WTC11 (cell line): ENCODE results near the gene SMIM20. TPM values are rescaled to one million over a fixed set of nuclear protein-coding genes. Genes with fewer than 3 reads are reported as not detected.

Experiments used
- ATAC-seq: fragments of 200-7000 bp; cut with Tn5 transposase; 2 replicates; pipeline ENCODE4 v1.10.0; 2021; ENCODE audit warnings: mild to moderate bottlenecking, moderate library complexity
- CTCF ChIA-PET: fragments of 300-600 bp; sonication (Branson Sonifier 250); formaldehyde crosslinking; loops from one replicate; lab custom pipeline; 2021; ENCODE audit warnings: antibody characterized with exemption; lab: Charles Lee
- POLR2A ChIA-PET: fragments of 350-600 bp; sonication (Branson Sonifier 250); formaldehyde crosslinking; loops from one replicate; lab custom pipeline; 2021; ENCODE audit warnings: antibody characterized with exemption; lab: Charles Lee
- DNase-seq: peaks from one replicate; pipeline ENCODE4 v3.0.0; 2021; ENCODE audit warnings: low spot score
- H3K27ac Mint-ChIP-seq: 2 replicates; pipeline ENCODE4 v1.8.0; 2021; ENCODE audit warnings: mixed read lengths
- H3K27me3 Mint-ChIP-seq: 2 replicates; pipeline ENCODE4 v1.8.0; 2021; ENCODE audit warnings: low read depth, mild to moderate bottlenecking, moderate library complexity, mixed read lengths
- H3K36me3 Mint-ChIP-seq: 2 replicates; pipeline ENCODE4 v1.8.0; 2021; ENCODE audit warnings: mixed read lengths
- H3K4me1 Mint-ChIP-seq: 2 replicates; pipeline ENCODE4 v1.8.0; 2022; ENCODE audit warnings: mixed read lengths
- H3K4me3 Mint-ChIP-seq: 2 replicates; pipeline ENCODE4 v1.8.0; 2021; ENCODE audit warnings: mild to moderate bottlenecking, moderate library complexity, mixed read lengths
- H3K9me3 Mint-ChIP-seq: 2 replicates; pipeline ENCODE4 v1.8.0; 2021; ENCODE audit warnings: mixed read lengths
- ATF1 ChIP-seq: sonication (generic); formaldehyde crosslinking; IDR thresholded peaks from 2 replicates; pipeline ENCODE4 v1.8.1; 2023; ENCODE audit warnings: mild to moderate bottlenecking, moderate library complexity, missing genetic modification reagents
- ATF2 ChIP-seq: sonication (generic); formaldehyde crosslinking; IDR thresholded peaks from 2 replicates; pipeline ENCODE4 v1.8.1; 2022; ENCODE audit warnings: low read depth, missing genetic modification reagents, borderline replicate concordance
- CREB1 ChIP-seq: sonication (generic); formaldehyde crosslinking; IDR thresholded peaks from 2 replicates; pipeline ENCODE4 v1.8.0; 2023; ENCODE audit warnings: mild to moderate bottlenecking, missing genetic modification reagents
- ELF4 ChIP-seq: sonication (generic); formaldehyde crosslinking; IDR thresholded peaks from 2 replicates; pipeline ENCODE4 v1.8.1; 2022; ENCODE audit warnings: low read depth, mild to moderate bottlenecking, moderate library complexity, missing genetic modification reagents
- KAT7 ChIP-seq: sonication (generic); formaldehyde crosslinking; IDR thresholded peaks from 2 replicates; pipeline ENCODE4 v1.8.1; 2023; ENCODE audit warnings: missing genetic modification reagents, mild to moderate bottlenecking, borderline replicate concordance
- NR2C2 ChIP-seq: sonication (generic); formaldehyde crosslinking; IDR thresholded peaks from 2 replicates; pipeline ENCODE4 v1.8.0; 2022; ENCODE audit warnings: mild to moderate bottlenecking, missing genetic modification reagents
- NR3C1 ChIP-seq: sonication (generic); formaldehyde crosslinking; conservative IDR thresholded peaks from 2 replicates; pipeline ENCODE4 v1.8.1; 2023; ENCODE audit warnings: low read depth, mild to moderate bottlenecking, missing genetic modification reagents
- TEAD1 ChIP-seq: sonication (generic); formaldehyde crosslinking; IDR thresholded peaks from 2 replicates; pipeline ENCODE4 v1.8.0; 2022; ENCODE audit warnings: mild to moderate bottlenecking, missing genetic modification reagents
- TP53 ChIP-seq: sonication (generic); formaldehyde crosslinking; IDR thresholded peaks from 2 replicates; pipeline ENCODE4 v1.8.1; 2023; ENCODE audit warnings: mild to moderate bottlenecking, missing genetic modification reagents
- ZMAT4 ChIP-seq: fragments of 250-450 bp; sonication (Bioruptor Pico); IDR thresholded peaks from 2 replicates; pipeline ENCODE4 v1.9.0; 2021; ENCODE audit warnings: mild to moderate bottlenecking
- ZNF416 ChIP-seq: fragments of 250-450 bp; sonication (Bioruptor Pico); IDR thresholded peaks from 2 replicates; pipeline ENCODE4 v1.9.0; 2021; ENCODE audit warnings: mild to moderate bottlenecking, inconsistent platforms
- ZNF512 ChIP-seq: sonication (generic); formaldehyde crosslinking; IDR thresholded peaks from 2 replicates; pipeline ENCODE4 v1.8.1; 2022; ENCODE audit warnings: missing genetic modification reagents, borderline replicate concordance
- ZNF532 ChIP-seq: fragments of 250-450 bp; sonication (Bioruptor Pico); IDR thresholded peaks from 2 replicates; pipeline ENCODE4 v1.9.0; 2021; ENCODE audit warnings: mild to moderate bottlenecking, borderline replicate concordance
- total RNA-seq: library from RNA; stranded (reverse); gene quantifications from 3 replicates; pipeline ENCODE4 v1.2.3, GENCODE V29; 2021
- TF ChIP-seq, protein P1 (sequence below): fragments of 250-450 bp; sonication (Bioruptor Pico); conservative IDR thresholded peaks from 2 replicates; pipeline ENCODE4 v1.9.0; 2021; ENCODE audit warnings: mild to moderate bottlenecking
- TF ChIP-seq, protein P2 (sequence below): sonication (generic); formaldehyde crosslinking; IDR thresholded peaks from 2 replicates; pipeline ENCODE4 v1.8.1; 2022; ENCODE audit warnings: mild to moderate bottlenecking, missing genetic modification reagents, moderate library complexity, borderline replicate concordance
- TF ChIP-seq, protein P3 (sequence below): sonication (generic); formaldehyde crosslinking; IDR thresholded peaks from 2 replicates; pipeline ENCODE4 v1.8.1; 2023; ENCODE audit warnings: mild to moderate bottlenecking, missing genetic modification reagents

SMIM20 gene
- total RNA-seq, 1 experiment from 2014 or later = 39.4 TPM

GRCh38 chr4:25867781-25868294, 46.2 kb upstream of the SMIM20 start:
- H3K4me3 Mint-ChIP-seq = no peak overlapping the region
- ChIA-PET CTCF (no interaction called here), POLR2A (no interaction called here)
- ATAC-seq (no peak), DNase-seq (no peak)
- H3K27me3 Mint-ChIP-seq = peaks cover 15% of the 10 kb centered on the region
- peaks cover 19% of the 10 kb centered on the region for H3K4me1 Mint-ChIP-seq
- H3K36me3 Mint-ChIP-seq = no peaks in the 10 kb centered on the region
- no peaks in the 10 kb centered on the region for H3K9me3 Mint-ChIP-seq
- no peak overlapping the region for H3K27ac Mint-ChIP-seq
- TF ChIP-seq, protein P1, sequence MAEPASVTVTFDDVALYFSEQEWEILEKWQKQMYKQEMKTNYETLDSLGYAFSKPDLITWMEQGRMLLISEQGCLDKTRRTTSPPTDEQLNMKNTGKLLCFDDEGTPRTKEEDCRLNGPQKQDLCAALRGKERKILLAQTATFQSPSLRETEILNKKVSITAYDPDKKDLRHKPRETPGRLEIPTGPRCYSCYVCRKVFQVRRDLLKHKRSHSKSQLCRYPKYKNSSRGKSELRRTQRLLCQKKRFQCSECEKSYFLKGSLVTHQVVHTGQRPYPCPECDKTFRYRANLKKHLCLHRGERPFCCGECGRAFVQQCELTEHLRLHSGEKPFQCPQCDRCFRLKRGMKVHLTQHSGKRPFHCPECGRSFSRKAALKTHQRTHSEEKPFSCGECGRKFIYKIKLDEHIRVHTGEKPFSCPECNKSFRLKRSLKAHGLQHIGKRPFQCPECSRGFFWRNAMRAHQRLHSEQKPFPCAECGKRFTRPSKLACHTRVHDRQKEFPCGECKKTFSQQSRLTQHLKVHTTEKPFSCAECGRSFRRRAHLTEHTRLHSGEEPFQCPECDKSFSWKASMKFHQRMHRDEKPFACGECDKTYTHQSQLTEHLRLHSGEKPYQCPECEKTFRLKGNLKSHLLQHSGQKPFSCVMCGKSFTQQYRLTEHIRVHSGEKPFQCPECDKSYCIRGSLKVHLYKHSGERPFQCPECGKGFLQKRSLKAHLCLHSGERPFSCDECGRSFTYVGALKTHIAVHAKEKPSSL (CRISPR knock-in tag) = no peak
- TF ChIP-seq ATF2 (CRISPR knock-in tag) (no peak), TP53 (CRISPR knock-in tag) (no peak), ATF1 (CRISPR knock-in tag) (no peak), TEAD1 (CRISPR knock-in tag) (no peak), ZMAT4 (no peak), ZNF532 (no peak), ZNF416 (CRISPR knock-in tag) (no peak), KAT7 (no peak), NR2C2 (CRISPR knock-in tag) (no peak), NR3C1 (CRISPR knock-in tag) (no peak), ELF4 (CRISPR knock-in tag) (no peak), ZNF512 (CRISPR knock-in tag) (no peak), CREB1 (CRISPR knock-in tag) (no peak)
- TF ChIP-seq, protein P2, sequence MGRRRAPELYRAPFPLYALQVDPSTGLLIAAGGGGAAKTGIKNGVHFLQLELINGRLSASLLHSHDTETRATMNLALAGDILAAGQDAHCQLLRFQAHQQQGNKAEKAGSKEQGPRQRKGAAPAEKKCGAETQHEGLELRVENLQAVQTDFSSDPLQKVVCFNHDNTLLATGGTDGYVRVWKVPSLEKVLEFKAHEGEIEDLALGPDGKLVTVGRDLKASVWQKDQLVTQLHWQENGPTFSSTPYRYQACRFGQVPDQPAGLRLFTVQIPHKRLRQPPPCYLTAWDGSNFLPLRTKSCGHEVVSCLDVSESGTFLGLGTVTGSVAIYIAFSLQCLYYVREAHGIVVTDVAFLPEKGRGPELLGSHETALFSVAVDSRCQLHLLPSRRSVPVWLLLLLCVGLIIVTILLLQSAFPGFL (CRISPR knock-in tag) = no peak
- TF ChIP-seq, protein P3, sequence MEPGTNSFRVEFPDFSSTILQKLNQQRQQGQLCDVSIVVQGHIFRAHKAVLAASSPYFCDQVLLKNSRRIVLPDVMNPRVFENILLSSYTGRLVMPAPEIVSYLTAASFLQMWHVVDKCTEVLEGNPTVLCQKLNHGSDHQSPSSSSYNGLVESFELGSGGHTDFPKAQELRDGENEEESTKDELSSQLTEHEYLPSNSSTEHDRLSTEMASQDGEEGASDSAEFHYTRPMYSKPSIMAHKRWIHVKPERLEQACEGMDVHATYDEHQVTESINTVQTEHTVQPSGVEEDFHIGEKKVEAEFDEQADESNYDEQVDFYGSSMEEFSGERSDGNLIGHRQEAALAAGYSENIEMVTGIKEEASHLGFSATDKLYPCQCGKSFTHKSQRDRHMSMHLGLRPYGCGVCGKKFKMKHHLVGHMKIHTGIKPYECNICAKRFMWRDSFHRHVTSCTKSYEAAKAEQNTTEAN (CRISPR knock-in tag) = no peak
